Measurements from ENCODE around the gene EPN2. TPM values are rescaled to one million over a fixed set of nuclear protein-coding genes. Genes with fewer than 3 reads are reported as not detected.

Gene EPN2
- total RNA-seq, 2 experiments from 2014 or later: 20.1 to 20.4 TPM

- ChIA-PET POLR2A (no interaction called here), CTCF (ENCODE audit: unreplicated experiment) (no interaction called here)
- no peaks in the 10 kb centered on the region for H3K9me2 ChIP-seq (ENCODE audit: insufficient read depth, low read length)
- H2AFZ ChIP-seq (ENCODE audit: low read length): no peak overlapping the region
- no peak overlapping the region for H3K4me3 ChIP-seq (ENCODE audit: low read depth, low read length, poor library complexity, severe bottlenecking)
- TF ChIP-seq EZH2phosphoT487 (IDR thresholded peaks at IDR 0.05; ENCODE audit: borderline replicate concordance, low read depth, low read length): no peak
- peaks cover 5% of the 10 kb centered on the region; the same call in 1 of the 2 replicates for H3K36me3 ChIP-seq (ENCODE audit: insufficient read depth, low read length)
- H3K4me2 ChIP-seq (ENCODE audit: low read length): no peak overlapping the region
- intact Hi-C loops (cut with micrococcal nuclease; ENCODE audit: unreplicated experiment): no loop called here
- BruUV-seq (replicated peaks): no TSS peak
- peaks cover 71% of the 10 kb centered on the region for H3K4me1 ChIP-seq (ENCODE audit: insufficient read depth, low read length, poor library complexity, severe bottlenecking)
- no peak for DNase-seq (ENCODE audit: low spot score)
- no peaks in the 10 kb centered on the region for H3K79me2 ChIP-seq (ENCODE audit: insufficient read depth, low read depth, low read length)
- no peaks in the 10 kb centered on the region for H4K20me1 ChIP-seq (ENCODE audit: insufficient read depth, low read length)
- H3K9me3 ChIP-seq (ENCODE audit: low read length): no peaks in the 10 kb centered on the region
- no peak overlapping the region for H3K27ac ChIP-seq (ENCODE audit: low read depth, low read length, poor library complexity, severe bottlenecking)
Measured at GRCh38 chr17:19313746-19314651, 76.8 kb downstream of the EPN2 start.

GRCh38 chr17:19315104-19315503 lies 77.9 kb downstream of the EPN2 start:
- intact Hi-C loops (cut with micrococcal nuclease; ENCODE audit: unreplicated experiment): no loop called here
- Histone ChIP-seq H2AFZ (ENCODE audit: low read length) (no peak overlapping the region), H3K36me3 (ENCODE audit: insufficient read depth, low read length) (peaks cover 5% of the 10 kb centered on the region; the same call in 1 of the 2 replicates), H3K4me2 (ENCODE audit: low read length) (no peak overlapping the region), H3K4me1 (ENCODE audit: insufficient read depth, low read length, poor library complexity, severe bottlenecking) (peaks cover 60% of the 10 kb centered on the region), H3K9me2 (ENCODE audit: insufficient read depth, low read length) (no peaks in the 10 kb centered on the region), H4K20me1 (ENCODE audit: insufficient read depth, low read length) (no peaks in the 10 kb centered on the region), H3K27ac (ENCODE audit: low read depth, low read length, poor library complexity, severe bottlenecking) (no peak overlapping the region), H3K9me3 (ENCODE audit: low read length) (no peaks in the 10 kb centered on the region), H3K79me2 (ENCODE audit: insufficient read depth, low read depth, low read length) (no peaks in the 10 kb centered on the region), H3K4me3 (ENCODE audit: low read depth, low read length, poor library complexity, severe bottlenecking) (no peak overlapping the region)
- no peak for DNase-seq (ENCODE audit: low spot score)
- TF ChIP-seq CTCF (conservative IDR thresholded peaks at IDR 0.05; ENCODE audit: low read length) (no peak), EZH2phosphoT487 (IDR thresholded peaks at IDR 0.05; ENCODE audit: borderline replicate concordance, low read depth, low read length) (no peak)
- CTCF ChIA-PET (ENCODE audit: unreplicated experiment): no interaction called here
- POLR2A ChIA-PET: interaction anchor here (1.7 kb wide), 1 partner anchor 9 kb away, joined by 5 read pairs; no protein-coding TSS in a partner anchor
- no TSS peak for BruUV-seq (replicated peaks)

GRCh38 chr17:19316761-19317358 lies 79.7 kb downstream of the EPN2 start:
- BruUV-seq (replicated peaks): no TSS peak
- H4K20me1 ChIP-seq (ENCODE audit: insufficient read depth, low read length): no peaks in the 10 kb centered on the region
- no peaks in the 10 kb centered on the region for H3K9me2 ChIP-seq (ENCODE audit: insufficient read depth, low read length)
- CTCF ChIA-PET (ENCODE audit: unreplicated experiment): interaction anchor here (1.5 kb wide), 1 partner anchor 22 kb away, joined by 3 read pairs; no protein-coding TSS in a partner anchor
- peaks cover 5% of the 10 kb centered on the region; the same call in 1 of the 2 replicates for H3K36me3 ChIP-seq (ENCODE audit: insufficient read depth, low read length)
- POLR2A ChIA-PET: interaction anchor here (0.6 to 0.9 kb wide), 2 partner anchors 9 to 51 kb away, joined by 3 read pairs; no protein-coding TSS in a partner anchor
- peak overlapping the region; percentile 63 for H3K4me2 ChIP-seq (ENCODE audit: low read length)
- peak overlapping the region; percentile 5 for H3K4me3 ChIP-seq (ENCODE audit: low read depth, low read length, poor library complexity, severe bottlenecking)
- peak overlapping the region; percentile 45 for H3K27ac ChIP-seq (ENCODE audit: low read depth, low read length, poor library complexity, severe bottlenecking)
- peaks cover 43% of the 10 kb centered on the region for H3K4me1 ChIP-seq (ENCODE audit: insufficient read depth, low read length, poor library complexity, severe bottlenecking)
- no peaks in the 10 kb centered on the region for H3K9me3 ChIP-seq (ENCODE audit: low read length)
- no peak for TF ChIP-seq EZH2phosphoT487 (IDR thresholded peaks at IDR 0.05; ENCODE audit: borderline replicate concordance, low read depth, low read length)
- no peak for TF ChIP-seq CTCF (conservative IDR thresholded peaks at IDR 0.05; ENCODE audit: low read length)
- intact Hi-C loops (cut with micrococcal nuclease; ENCODE audit: unreplicated experiment): loop anchor here (1.0 kb wide), 2 partner anchors 21 to 130 kb away; no protein-coding TSS in a partner anchor
- DNase-seq (ENCODE audit: low spot score): no peak
- H2AFZ ChIP-seq (ENCODE audit: low read length): peak overlapping the region; percentile 46; the same call in 1 of the 2 replicates
- no peaks in the 10 kb centered on the region for H3K79me2 ChIP-seq (ENCODE audit: insufficient read depth, low read depth, low read length)

Data from OCI-LY7 (cell line).